ENCODE data around the gene MYRIP.
"Not testable (repeated sequence)": the region's sequence is repeated elsewhere in the genome, so short reads cannot be mapped to it uniquely, and the experiment has no call there.

The MYRIP gene

GRCh38 chr3:40237889-40238571 is 428.6 kb downstream of the MYRIP start:
- DNase-seq (ENCODE audit: low read depth), result no peak

GRCh38 chr3:40240921-40241320 is 431.5 kb downstream of the MYRIP start:
- no peak for DNase-seq (ENCODE audit: low read depth)

GRCh38 chr3:40242216-40242615 is 432.8 kb downstream of the MYRIP start:
- DNase-seq (ENCODE audit: low read depth), result no peak

- no peak for DNase-seq (ENCODE audit: low read depth)
Measured at GRCh38 chr3:40242638-40243037, 433.2 kb downstream of the MYRIP start.

GRCh38 chr3:40243056-40243455 is 433.6 kb downstream of the MYRIP start:
- no peak for DNase-seq (ENCODE audit: low read depth)

GRCh38 chr3:40247714-40248454 is 438.5 kb downstream of the MYRIP start:
- no peak for DNase-seq (ENCODE audit: low read depth)

- no peak for DNase-seq (ENCODE audit: low read depth)
Measured at GRCh38 chr3:40248591-40248990, 439.2 kb downstream of the MYRIP start.

GRCh38 chr3:40249168-40249567 is 439.8 kb downstream of the MYRIP start:
- no peak for DNase-seq (ENCODE audit: low read depth)

GRCh38 chr3:40254491-40254890 is 445.1 kb downstream of the MYRIP start:
- no peak for DNase-seq (ENCODE audit: low read depth)

- DNase-seq (ENCODE audit: low read depth), result no peak
Measured at GRCh38 chr3:40254891-40255290, 445.5 kb downstream of the MYRIP start.

- DNase-seq (ENCODE audit: low read depth), result no peak
Measured at GRCh38 chr3:40255532-40255931, 446.1 kb downstream of the MYRIP start.

GRCh38 chr3:40258064-40258463 is 448.7 kb downstream of the MYRIP start:
- DNase-seq (ENCODE audit: low read depth), result no peak

- DNase-seq (ENCODE audit: low read depth), result no peak
Measured at GRCh38 chr3:40258555-40258954, 449.1 kb downstream of the MYRIP start.

GRCh38 chr3:40262331-40262730 is 452.9 kb downstream of the MYRIP start:
- DNase-seq (ENCODE audit: low read depth), result no peak

- no peak for DNase-seq (ENCODE audit: low read depth)
Measured at GRCh38 chr3:40264451-40264850, 455.0 kb downstream of the MYRIP start.

GRCh38 chr3:40265181-40265580 is 455.8 kb downstream of the MYRIP start:
- no peak for DNase-seq (ENCODE audit: low read depth)

GRCh38 chr3:40267937-40268724 is 458.7 kb downstream of the MYRIP start:
- no peak for DNase-seq (ENCODE audit: low read depth)

GRCh38 chr3:40268802-40269524 is 459.6 kb downstream of the MYRIP start:
- no peak for DNase-seq (ENCODE audit: low read depth)

- no peak for DNase-seq (ENCODE audit: low read depth)
Measured at GRCh38 chr3:40278791-40279190, 469.4 kb downstream of the MYRIP start.

GRCh38 chr3:40281995-40282394 is 472.6 kb downstream of the MYRIP start:
- no peak for DNase-seq (ENCODE audit: low read depth)

GRCh38 chr3:40283057-40283456 is 473.6 kb downstream of the MYRIP start:
- DNase-seq (ENCODE audit: low read depth), result not testable (repeated sequence)

- no peak for DNase-seq (ENCODE audit: low read depth)
Measured at GRCh38 chr3:40287248-40287647, 477.8 kb downstream of the MYRIP start.

Measured in non-pigmented ciliary epithelial cell (primary cell).